ENCODE measurements around the gene TNFRSF14.
"Not testable (repeated sequence)": the region's sequence is repeated elsewhere in the genome, so short reads cannot be mapped to it uniquely, and the experiment has no call there.

The TNFRSF14 gene

DNA sequence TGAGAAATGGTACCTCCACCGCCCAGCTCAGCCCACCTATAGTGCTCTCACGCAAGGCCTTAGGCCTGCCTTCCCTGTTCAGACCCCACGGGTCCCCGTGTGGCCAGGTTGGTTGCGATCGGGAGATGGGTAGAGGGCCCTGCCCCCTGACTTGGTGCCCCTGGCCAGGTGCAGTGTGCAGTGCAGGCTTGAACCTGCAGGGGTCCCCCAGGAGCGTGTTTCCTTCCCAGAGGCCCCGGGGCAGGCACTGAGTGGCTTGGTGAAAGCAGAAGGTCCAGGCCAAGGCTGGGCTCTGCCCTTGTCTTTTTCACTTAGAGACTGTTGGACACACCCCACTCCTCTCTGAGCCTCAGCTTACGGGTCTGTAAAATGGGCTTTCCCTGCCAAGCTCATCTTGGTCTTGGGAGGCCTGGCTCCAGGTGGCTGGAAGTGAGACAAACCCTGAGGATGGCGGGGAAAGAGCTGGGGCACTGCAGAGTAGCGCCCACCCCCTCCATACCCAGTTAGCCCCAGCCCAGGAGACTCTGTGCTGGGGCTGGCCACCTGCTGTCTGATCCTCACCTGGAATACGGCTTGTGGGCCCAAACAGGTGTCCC is 16.8 kb upstream of the TNFRSF14 start:
- DNase-seq: peak in 1 of 4 experiments; percentile 31

DNA sequence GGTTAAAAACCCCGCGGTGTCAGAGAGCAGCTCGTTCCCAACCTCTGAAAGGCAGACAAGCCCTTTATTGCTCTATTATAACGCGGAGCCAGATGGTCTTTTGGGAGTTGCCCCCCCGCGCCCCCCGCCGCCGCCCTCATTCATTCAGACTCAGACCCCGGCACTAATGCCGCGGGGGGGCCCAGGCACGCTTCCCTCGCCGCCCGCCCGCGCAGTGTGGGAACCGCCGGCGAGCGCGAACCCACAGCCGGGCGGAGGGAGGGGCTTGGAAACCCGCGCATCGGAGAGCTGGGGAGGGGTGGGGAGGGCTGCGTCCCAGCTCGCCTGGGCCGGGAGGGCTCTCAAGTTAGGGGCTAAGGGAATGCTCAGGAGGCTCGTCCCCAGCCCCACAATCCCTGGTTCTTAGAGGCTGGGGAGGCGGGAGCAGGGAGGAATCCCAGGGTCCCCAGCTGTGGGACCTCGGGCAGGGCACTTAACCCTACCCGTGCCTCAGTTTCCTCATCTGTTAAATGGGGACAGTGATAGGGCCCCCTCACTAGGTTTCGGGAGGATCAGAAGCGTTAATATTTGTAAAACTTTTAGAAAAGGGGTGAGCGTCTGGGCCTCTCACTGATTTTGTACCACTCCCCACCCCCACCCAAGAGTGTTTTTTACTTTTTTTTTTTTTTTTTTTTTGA is 15.2 kb upstream of the TNFRSF14 start:
- no peak for DNase-seq

- no peak for DNase-seq
Observed at GRCh38 chr1:2541619-2542245, 14.4 kb upstream of the TNFRSF14 start.

GRCh38 chr1:2542246-2542915 is 13.8 kb upstream of the TNFRSF14 start:
- no peak for DNase-seq

DNA sequence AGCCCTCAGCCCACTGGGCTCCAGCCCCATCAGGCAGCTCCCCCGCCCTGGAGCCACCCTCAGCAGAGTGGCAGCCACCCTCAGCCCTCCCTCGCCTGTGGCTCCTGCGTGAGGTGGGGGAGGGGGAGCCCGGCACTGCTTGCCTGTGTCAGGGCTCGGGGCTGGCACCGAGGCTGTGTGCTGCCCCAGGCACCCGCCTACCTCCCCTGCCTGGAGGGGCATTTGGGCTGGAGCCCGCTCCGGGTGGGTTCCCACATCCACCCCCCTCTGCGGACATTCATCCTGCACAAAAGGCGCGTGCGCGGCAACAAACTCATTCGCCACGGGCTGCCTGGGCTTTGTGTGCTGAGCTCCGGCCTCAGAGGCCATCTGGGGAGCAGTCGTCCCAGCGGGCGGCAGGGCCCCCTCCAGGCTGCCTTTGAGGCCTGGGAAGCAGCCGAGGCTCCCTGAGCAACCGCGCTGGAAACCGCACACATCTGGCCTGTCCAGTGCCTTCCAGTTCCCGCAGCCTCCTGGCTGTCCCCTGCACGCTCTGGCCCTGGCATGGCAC is 12.6 kb upstream of the TNFRSF14 start:
- DNase-seq: peak in 2 of 4 experiments; percentile 43 to 67

- DNase-seq: no peak
Observed at GRCh38 chr1:2544093-2544874, 11.9 kb upstream of the TNFRSF14 start.

DNA sequence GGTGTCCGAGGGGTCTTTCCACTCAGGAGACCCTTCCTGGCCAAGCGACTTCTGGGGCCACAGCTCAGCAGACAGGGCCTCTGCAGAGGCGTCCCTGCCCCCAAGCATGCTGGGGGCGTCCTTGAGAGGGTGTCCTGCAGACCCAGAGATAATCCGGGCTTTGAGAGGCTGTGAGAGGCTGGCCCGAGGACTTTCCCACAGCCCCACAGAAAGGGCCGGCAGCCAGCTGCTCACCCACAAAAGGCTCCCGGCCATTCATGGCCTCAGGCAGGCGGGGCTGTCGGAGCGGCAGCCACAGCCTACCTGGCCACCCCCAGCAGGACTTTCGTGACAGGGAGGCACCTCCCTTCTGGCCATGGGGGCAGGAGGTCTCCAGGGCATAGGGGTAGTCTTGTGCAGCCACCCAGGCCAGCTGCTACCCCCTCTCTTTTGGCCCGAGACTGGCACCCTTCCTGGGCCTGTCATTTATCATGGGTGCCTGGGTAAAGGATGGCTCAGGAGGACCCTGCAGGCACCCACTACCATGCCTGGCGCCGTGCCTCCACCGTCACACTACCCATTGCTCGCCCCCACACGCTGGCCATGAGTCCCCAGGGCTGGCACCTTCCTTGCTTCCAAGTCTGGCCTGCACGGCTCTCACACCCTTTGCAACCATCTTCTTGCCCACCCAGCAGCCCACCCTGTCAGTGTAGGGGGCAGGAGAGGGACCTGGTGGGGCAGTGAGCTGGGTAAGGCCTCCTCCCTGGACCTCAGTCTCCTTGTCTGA is 11.1 kb upstream of the TNFRSF14 start:
- no peak for DNase-seq

- DNase-seq: peak; percentile 47 to 88 (median 64)
Observed at GRCh38 chr1:2545754-2546514, 10.2 kb upstream of the TNFRSF14 start.

- DNase-seq: peak in 3 of 4 experiments; percentile 28 to 71 (median 61)
Observed at GRCh38 chr1:2546515-2547209, 9.5 kb upstream of the TNFRSF14 start.

- DNase-seq: peak in 2 of 4 experiments; percentile 47 to 61
Observed at GRCh38 chr1:2547210-2548067, 8.7 kb upstream of the TNFRSF14 start.

- peak; percentile 41 to 75 (median 67) for DNase-seq
Observed at GRCh38 chr1:2548068-2548589, 8.0 kb upstream of the TNFRSF14 start.

DNA sequence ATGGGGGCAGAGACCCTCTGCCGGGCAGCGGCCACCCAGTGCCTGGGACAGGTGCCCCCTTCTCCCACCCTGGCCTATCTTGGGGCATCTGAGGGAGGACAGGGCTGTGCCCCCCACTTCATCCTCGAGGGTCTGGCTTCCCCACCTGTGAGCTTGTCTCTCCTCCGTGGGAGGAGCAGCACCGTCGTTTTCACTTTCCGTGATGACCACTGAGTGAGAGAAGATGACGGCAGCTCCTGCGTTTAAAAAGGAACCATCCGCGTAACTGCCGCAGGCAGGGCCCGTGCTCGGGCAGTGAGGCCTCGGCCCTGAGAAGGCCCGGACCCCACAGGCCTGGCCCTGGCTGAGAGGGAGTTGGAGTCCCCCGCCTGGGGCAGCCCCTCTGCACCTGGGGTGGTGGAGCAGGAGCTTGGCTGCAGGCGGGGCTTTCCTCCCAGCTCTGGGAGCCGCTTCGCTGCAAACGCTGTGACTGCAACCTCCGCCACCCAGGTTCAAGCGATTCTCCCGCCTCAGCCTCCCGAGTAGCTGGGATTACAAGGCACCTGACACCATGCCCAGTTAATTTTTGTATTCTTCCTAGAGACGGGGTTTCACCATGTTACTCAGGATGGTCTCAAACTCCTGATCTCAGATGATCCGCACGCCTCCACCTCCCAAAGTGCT is 6.7 kb upstream of the TNFRSF14 start:
- not testable (repeated sequence) for DNase-seq

- DNase-seq: not testable (repeated sequence)
Observed at GRCh38 chr1:2550309-2550861, 5.8 kb upstream of the TNFRSF14 start.

- not testable (repeated sequence) for DNase-seq
Observed at GRCh38 chr1:2551544-2551943, 4.6 kb upstream of the TNFRSF14 start.

- no peak for DNase-seq
Observed at GRCh38 chr1:2552189-2552588, 4.0 kb upstream of the TNFRSF14 start.

- DNase-seq: not testable (repeated sequence)
Observed at GRCh38 chr1:2553076-2553475, 3.1 kb upstream of the TNFRSF14 start.

DNA sequence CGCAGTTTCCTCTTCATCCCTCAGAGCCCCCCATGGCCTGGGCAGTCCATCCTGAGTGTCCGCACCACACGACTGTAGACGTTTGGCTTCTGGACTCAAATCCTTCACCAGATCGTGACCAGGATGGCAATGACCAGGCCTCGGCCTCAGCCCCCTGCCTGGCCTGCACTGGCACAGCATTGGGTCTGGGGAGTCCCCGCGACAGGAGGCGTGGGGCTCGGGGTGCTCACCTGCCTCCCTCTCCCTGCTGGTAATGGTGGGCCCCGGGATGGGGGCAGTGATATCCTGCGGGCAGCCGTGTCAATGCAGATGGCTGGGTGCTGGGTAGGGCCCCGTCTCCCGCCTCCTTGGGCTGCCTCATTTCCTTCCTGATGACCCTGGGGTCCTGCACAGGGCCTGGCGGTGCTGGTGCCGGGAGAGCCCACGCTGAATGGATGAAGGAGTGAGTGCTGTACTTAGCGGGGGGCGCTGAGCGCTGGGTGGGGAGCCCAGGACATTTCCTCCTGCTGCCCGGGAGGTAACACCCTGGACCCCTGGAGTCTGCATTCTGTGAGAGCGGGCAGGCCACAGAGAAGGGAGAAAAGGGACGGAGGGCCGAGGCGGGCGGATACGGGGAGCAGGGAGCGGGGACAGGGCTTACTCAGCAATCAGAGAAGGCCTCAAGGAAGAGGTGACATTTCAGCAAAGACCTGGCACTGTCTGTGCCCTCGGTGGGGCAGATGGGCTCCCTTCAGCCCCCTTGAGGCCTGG is 2.1 kb upstream of the TNFRSF14 start:
- DNase-seq: no peak
